KMS-11 (cell line): ENCODE data around the gene SLC6A1.

Source experiments
- H2AFZ ChIP-seq: fragments of 200-600 bp; sonication (generic); 2 replicates; pipeline ENCODE4 v1.6.1; 2016; ENCODE audit warnings: antibody characterized with exemption, mixed run types, low read depth
- H3K27ac ChIP-seq: fragments of 200-600 bp; sonication (generic); 2 replicates; pipeline ENCODE4 v1.6.1; 2016; ENCODE audit warnings: mild to moderate bottlenecking, mixed run types
- H3K27me3 ChIP-seq: fragments of 200-600 bp; sonication (generic); 2 replicates; pipeline ENCODE4 v1.6.1; 2017; ENCODE audit warnings: mild to moderate bottlenecking, low read depth, mixed run types, moderate library complexity; ENCODE audit not compliant: insufficient read depth
- H3K36me3 ChIP-seq: fragments of 200-600 bp; sonication (generic); 2 replicates; pipeline ENCODE4 v1.6.1; 2017; ENCODE audit warnings: mild to moderate bottlenecking, mixed run types; ENCODE audit not compliant: insufficient read depth
- H3K4me1 ChIP-seq: fragments of 200-600 bp; sonication (generic); 2 replicates; pipeline ENCODE4 v1.6.1; 2016; ENCODE audit warnings: mild to moderate bottlenecking, low read depth, mixed run types; ENCODE audit not compliant: poor library complexity, severe bottlenecking
- H3K4me2 ChIP-seq: fragments of 200-600 bp; sonication (generic); 2 replicates; pipeline ENCODE4 v1.7.0; 2016; ENCODE audit warnings: mild to moderate bottlenecking, mixed run types
- H3K4me3 ChIP-seq: fragments of 200-600 bp; sonication (generic); IDR thresholded peaks from 2 replicates; pipeline ENCODE4 v1.6.1; 2017; ENCODE audit warnings: low read depth, low read length, mixed read lengths; ENCODE audit not compliant: insufficient read depth
- H3K79me2 ChIP-seq: fragments of 200-600 bp; sonication (generic); 2 replicates; pipeline ENCODE4 v1.6.1; 2016; ENCODE audit warnings: low read depth, mixed run types; ENCODE audit not compliant: insufficient read depth
- H3K9ac ChIP-seq: fragments of 200-600 bp; sonication (generic); 2 replicates; pipeline ENCODE4 v1.6.1; 2016; ENCODE audit warnings: mild to moderate bottlenecking, mixed run types
- H4K20me1 ChIP-seq: fragments of 200-600 bp; sonication (generic); 2 replicates; pipeline ENCODE4 v1.6.1; 2016; ENCODE audit warnings: mild to moderate bottlenecking, mixed run types; ENCODE audit not compliant: insufficient read depth
- CTCF ChIP-seq: fragments of 200-600 bp; sonication (generic); conservative IDR thresholded peaks from 2 replicates; pipeline ENCODE4 v1.6.1; 2017; ENCODE audit warnings: low read depth, mild to moderate bottlenecking, antibody characterized with exemption, low read length, moderate library complexity, mixed read lengths

The SLC6A1 gene

DNA sequence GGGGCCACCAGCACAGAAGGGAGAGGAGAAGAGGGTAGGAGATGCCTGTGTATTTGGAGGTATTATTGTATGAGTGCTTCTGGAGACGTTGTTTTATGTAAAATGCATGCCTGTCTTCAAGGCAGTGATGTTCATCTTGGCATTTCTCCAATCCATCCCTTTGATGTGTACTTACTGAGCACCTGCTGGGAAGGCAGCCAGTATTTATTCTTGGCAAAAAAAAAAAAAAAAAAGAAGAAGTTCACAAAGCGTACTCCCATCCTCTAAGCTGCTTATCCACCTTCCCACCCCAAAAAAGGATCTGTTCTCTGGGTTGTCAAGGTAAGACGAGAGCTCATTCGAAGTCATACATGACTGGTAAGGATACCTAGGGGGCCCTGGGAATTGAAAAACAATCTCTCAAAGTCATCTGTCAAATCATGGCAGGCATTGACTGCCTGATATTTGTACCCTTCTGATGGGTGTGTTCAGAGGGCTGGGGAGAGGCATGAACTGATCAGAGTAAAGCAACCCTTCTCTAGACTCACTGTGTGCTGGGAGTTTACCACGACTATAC is 30.0 kb upstream of the SLC6A1 start:
- H3K79me2 ChIP-seq: no peaks in the 10 kb centered on the region
- no peaks in the 10 kb centered on the region for H3K4me1 ChIP-seq
- no peak overlapping the region for H3K27ac ChIP-seq
- H3K4me3 ChIP-seq: no peak overlapping the region
- H4K20me1 ChIP-seq: no peaks in the 10 kb centered on the region
- no peaks in the 10 kb centered on the region for H3K27me3 ChIP-seq
- no peak overlapping the region for H3K9ac ChIP-seq
- H3K36me3 ChIP-seq: no peaks in the 10 kb centered on the region
- no peak for TF ChIP-seq CTCF
- no peak overlapping the region for H2AFZ ChIP-seq
- no peak overlapping the region for H3K4me2 ChIP-seq

DNA sequence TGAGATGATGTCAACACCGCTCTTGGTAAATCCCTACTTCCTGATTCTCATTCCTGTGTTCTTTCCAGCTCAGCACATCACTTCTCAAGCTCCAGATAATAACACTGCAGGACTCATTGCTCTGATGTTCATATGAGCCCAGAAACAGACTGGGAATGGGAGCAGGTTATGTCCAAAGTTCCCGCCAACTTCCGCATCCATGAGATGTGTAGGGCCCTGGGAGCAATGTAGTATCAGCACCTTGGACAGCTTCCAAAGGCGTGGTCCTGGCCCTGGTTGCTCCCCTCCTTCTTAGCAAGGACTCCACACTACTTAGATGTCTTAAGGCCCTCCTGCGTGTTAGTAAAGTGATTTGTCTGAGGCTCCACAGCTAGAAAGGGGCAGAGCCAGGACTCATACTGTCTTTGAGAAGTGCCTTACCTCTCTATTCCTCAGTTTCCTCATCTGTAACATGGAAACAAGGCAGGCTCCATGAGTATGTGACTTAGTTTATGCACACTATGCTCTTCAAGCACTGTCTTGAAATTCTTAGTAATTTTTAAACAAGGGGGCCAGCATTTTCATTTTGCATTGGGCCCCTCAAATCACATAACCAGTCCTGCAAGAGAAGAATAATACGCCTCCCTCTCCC is 27.9 kb upstream of the SLC6A1 start:
- H4K20me1 ChIP-seq: no peaks in the 10 kb centered on the region
- H2AFZ ChIP-seq: no peak overlapping the region
- no peak overlapping the region for H3K27ac ChIP-seq
- H3K36me3 ChIP-seq: no peaks in the 10 kb centered on the region
- no peak for TF ChIP-seq CTCF
- H3K4me3 ChIP-seq: no peak overlapping the region
- no peaks in the 10 kb centered on the region for H3K27me3 ChIP-seq
- H3K4me2 ChIP-seq: no peak overlapping the region
- no peak overlapping the region for H3K9ac ChIP-seq
- H3K79me2 ChIP-seq: no peaks in the 10 kb centered on the region
- no peaks in the 10 kb centered on the region for H3K4me1 ChIP-seq

GRCh38 chr3:10968401-10968800 is 24.1 kb upstream of the SLC6A1 start:
- no peak for TF ChIP-seq CTCF
- Histone ChIP-seq H3K9ac (no peak overlapping the region), H3K27me3 (no peaks in the 10 kb centered on the region), H3K4me1 (no peaks in the 10 kb centered on the region), H3K36me3 (no peaks in the 10 kb centered on the region), H2AFZ (no peak overlapping the region), H3K4me3 (no peak overlapping the region), H4K20me1 (no peaks in the 10 kb centered on the region), H3K27ac (no peak overlapping the region), H3K79me2 (no peaks in the 10 kb centered on the region), H3K4me2 (no peak overlapping the region)

DNA sequence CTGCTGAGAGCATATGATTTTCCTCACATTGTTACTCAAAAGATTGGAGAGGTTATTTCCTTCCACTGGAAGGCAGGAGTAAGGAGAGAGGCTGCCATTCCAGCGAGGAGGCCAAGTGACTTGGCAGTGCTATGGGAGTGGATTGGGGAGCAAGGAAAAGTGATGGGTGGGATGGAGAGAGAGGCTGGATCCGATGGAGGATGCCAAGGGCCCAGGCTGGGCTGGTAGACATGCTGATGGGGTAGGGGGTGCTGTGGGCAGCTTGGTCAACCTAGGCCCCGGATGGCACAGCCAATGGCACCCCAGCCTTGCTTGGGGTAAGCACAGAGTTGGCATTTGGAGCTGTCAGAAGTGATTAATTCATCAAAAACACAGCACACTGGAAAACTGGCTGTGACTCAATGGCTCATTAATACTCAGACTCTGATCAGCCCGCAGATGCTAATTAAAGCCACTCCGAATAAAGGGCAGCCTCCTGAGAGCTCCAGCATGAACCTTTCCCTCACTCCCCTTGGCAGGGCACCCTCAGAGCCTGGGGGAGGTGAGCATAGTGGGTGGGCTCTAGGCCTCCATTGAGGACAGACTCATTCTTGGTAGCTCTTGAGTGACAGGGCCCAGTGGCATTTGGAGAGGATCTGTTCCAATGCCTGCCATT is 22.1 kb upstream of the SLC6A1 start:
- no peak overlapping the region for H2AFZ ChIP-seq
- H3K9ac ChIP-seq: no peak overlapping the region
- no peaks in the 10 kb centered on the region for H3K27me3 ChIP-seq
- H4K20me1 ChIP-seq: no peaks in the 10 kb centered on the region
- H3K36me3 ChIP-seq: no peaks in the 10 kb centered on the region
- no peak overlapping the region for H3K4me2 ChIP-seq
- no peak for TF ChIP-seq CTCF
- no peaks in the 10 kb centered on the region for H3K79me2 ChIP-seq
- no peaks in the 10 kb centered on the region for H3K4me1 ChIP-seq
- no peak overlapping the region for H3K4me3 ChIP-seq
- H3K27ac ChIP-seq: no peak overlapping the region
